Neural cell (in vitro differentiated cells): ENCODE data around the gene ARL15.

Source experiments
- EP300 ChIP-seq: fragments of 450-650 bp; conservative IDR thresholded peaks from 2 replicates; pipeline ENCODE4 v1.6.1; 2014; ENCODE audit warnings: antibody characterized with exemption, mild to moderate bottlenecking, moderate library complexity; ENCODE audit not compliant: poor library complexity, severe bottlenecking
- TF ChIP-seq, protein P1 (sequence below): fragments of 450-650 bp; IDR thresholded peaks from 2 replicates; pipeline ENCODE4 v1.5.1; 2014; ENCODE audit warnings: antibody characterized with exemption, mild to moderate bottlenecking, moderate library complexity; ENCODE audit not compliant: poor library complexity, severe bottlenecking

DNA sequence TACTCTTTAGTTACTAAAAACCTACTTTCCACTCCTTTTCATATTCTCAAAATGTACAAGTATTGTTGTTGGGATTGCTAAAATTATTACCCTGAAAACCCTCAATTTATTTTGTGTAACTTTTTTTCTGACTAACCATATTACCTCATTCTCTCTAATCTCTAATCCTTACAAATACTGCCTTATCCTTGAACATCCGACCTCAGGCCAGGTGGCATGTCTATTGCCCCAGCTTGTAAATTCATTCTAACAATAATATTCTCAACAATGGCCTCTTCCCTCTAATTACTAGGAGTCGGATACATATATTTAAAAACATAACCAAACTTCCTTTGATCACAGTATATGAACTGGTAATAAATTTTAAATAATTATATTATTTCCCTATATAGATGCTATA lies 25.8 kb downstream of the ARL15 start:
- TF ChIP-seq, protein P1, sequence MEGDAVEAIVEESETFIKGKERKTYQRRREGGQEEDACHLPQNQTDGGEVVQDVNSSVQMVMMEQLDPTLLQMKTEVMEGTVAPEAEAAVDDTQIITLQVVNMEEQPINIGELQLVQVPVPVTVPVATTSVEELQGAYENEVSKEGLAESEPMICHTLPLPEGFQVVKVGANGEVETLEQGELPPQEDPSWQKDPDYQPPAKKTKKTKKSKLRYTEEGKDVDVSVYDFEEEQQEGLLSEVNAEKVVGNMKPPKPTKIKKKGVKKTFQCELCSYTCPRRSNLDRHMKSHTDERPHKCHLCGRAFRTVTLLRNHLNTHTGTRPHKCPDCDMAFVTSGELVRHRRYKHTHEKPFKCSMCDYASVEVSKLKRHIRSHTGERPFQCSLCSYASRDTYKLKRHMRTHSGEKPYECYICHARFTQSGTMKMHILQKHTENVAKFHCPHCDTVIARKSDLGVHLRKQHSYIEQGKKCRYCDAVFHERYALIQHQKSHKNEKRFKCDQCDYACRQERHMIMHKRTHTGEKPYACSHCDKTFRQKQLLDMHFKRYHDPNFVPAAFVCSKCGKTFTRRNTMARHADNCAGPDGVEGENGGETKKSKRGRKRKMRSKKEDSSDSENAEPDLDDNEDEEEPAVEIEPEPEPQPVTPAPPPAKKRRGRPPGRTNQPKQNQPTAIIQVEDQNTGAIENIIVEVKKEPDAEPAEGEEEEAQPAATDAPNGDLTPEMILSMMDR, result no peak
- no peak for TF ChIP-seq EP300
